NCI-H2081 (cell line): ENCODE measurements around the gene SP6.

Experiments used
- DNase-seq, 2 experiments: peaks; one replicate each; lab custom pipeline; 2025; lab: John Stamatoyannopoulos, UW

Gene SP6

GRCh38 chr17:47836601-47837000, 14.4 kb downstream of the SP6 start:
- no peak for DNase-seq

GRCh38 chr17:47834756-47835155, 16.2 kb downstream of the SP6 start:
- DNase-seq: no peak

GRCh38 chr17:47831934-47832327, 19.0 kb downstream of the SP6 start:
- no peak for DNase-seq

GRCh38 chr17:47831003-47831933, 19.7 kb downstream of the SP6 start, which contains the start of the genes LRRC46 and MRPL10:
TSS of gene LRRC46 (plus strand) at chr17:47831670. CDS start at chr17:47831990, 320 bp downstream.
TSS of gene MRPL10 (minus strand) at chr17:47831541. CDS start at chr17:47831511, 30 bp downstream.
- DNase-seq: peak; percentile 97

- DNase-seq: no peak
Measured at GRCh38 chr17:47830396-47831002, 20.5 kb downstream of the SP6 start.

GRCh38 chr17:47829870-47830269, 21.1 kb downstream of the SP6 start:
- no peak for DNase-seq

GRCh38 chr17:47823519-47823918, 27.4 kb downstream of the SP6 start:
- DNase-seq: no peak

GRCh38 chr17:47822785-47823184, 28.2 kb downstream of the SP6 start:
- no peak for DNase-seq

- peak; percentile 86 to 90 for DNase-seq
Measured at GRCh38 chr17:47821424-47822391, 29.3 kb downstream of the SP6 start, which contains the start of gene OSBPL7. TSS of gene OSBPL7 (minus strand) at chr17:47821794. CDS start at chr17:47820278, 1,516 bp downstream.

GRCh38 chr17:47821031-47821423, 29.9 kb downstream of the SP6 start:
- no peak for DNase-seq

- no peak for DNase-seq
Measured at GRCh38 chr17:47820033-47820789, 30.8 kb downstream of the SP6 start.

GRCh38 chr17:47819475-47819874, 31.5 kb downstream of the SP6 start:
- DNase-seq: no peak

- DNase-seq: no peak
Measured at GRCh38 chr17:47818002-47818695, 32.8 kb downstream of the SP6 start.

GRCh38 chr17:47816947-47817346, 34.0 kb downstream of the SP6 start:
- DNase-seq: no peak

GRCh38 chr17:47816111-47816735, 34.7 kb downstream of the SP6 start:
- DNase-seq: no peak

- no peak for DNase-seq
Measured at GRCh38 chr17:47815106-47815918, 35.7 kb downstream of the SP6 start.

GRCh38 chr17:47813512-47814031, 37.4 kb downstream of the SP6 start:
- no peak for DNase-seq

- DNase-seq: no peak
Measured at GRCh38 chr17:47813077-47813476, 37.9 kb downstream of the SP6 start.
